ENCODE data around the gene ATP7B.
"Not testable (repeated sequence)": the region's sequence is repeated elsewhere in the genome, so short reads cannot be mapped to it uniquely, and the experiment has no call there.

ATP7B gene

GRCh38 chr13:52010890-52011631, at the start of gene ATP7B:
TSS of gene ATP7B (minus strand) at chr13:52011450. CDS start at chr13:52011337, 113 bp downstream.
- DNase-seq (ENCODE audit: low read depth in 2 of 2) = no peak

- DNase-seq (ENCODE audit: low read depth in 2 of 2) = no peak
These were observed 42.2 kb upstream of the ATP7B start for GRCh38 chr13:52053460-52053859.

- no peak for DNase-seq (ENCODE audit: low read depth in 2 of 2)
These were observed 40.1 kb upstream of the ATP7B start for GRCh38 chr13:52051400-52051799.

- DNase-seq (ENCODE audit: low read depth in 2 of 2) = no peak
These were observed 37.3 kb upstream of the ATP7B start for GRCh38 chr13:52048516-52048915.

GRCh38 chr13:52047463-52047862, 36.2 kb upstream of the ATP7B start:
- no peak for DNase-seq (ENCODE audit: low read depth in 2 of 2)

GRCh38 chr13:52043675-52044074, 32.4 kb upstream of the ATP7B start:
- DNase-seq (ENCODE audit: low read depth in 2 of 2) = no peak

GRCh38 chr13:52036037-52036436, 24.8 kb upstream of the ATP7B start:
- no peak for DNase-seq (ENCODE audit: low read depth in 2 of 2)

GRCh38 chr13:52034616-52035226, 23.5 kb upstream of the ATP7B start:
- DNase-seq (ENCODE audit: low read depth in 2 of 2) = no peak

GRCh38 chr13:52033039-52033438, 21.8 kb upstream of the ATP7B start:
- DNase-seq (ENCODE audit: low read depth in 2 of 2) = no peak

- DNase-seq (ENCODE audit: low read depth in 2 of 2) = not testable (repeated sequence)
These were observed 19.2 kb upstream of the ATP7B start for GRCh38 chr13:52030401-52030800.

GRCh38 chr13:52029569-52029968, 18.3 kb upstream of the ATP7B start:
- no peak for DNase-seq (ENCODE audit: low read depth in 2 of 2)

GRCh38 chr13:52027832-52028231, 16.6 kb upstream of the ATP7B start:
- DNase-seq (ENCODE audit: low read depth in 2 of 2) = no peak

GRCh38 chr13:52026246-52026626, 15.0 kb upstream of the ATP7B start:
- DNase-seq (ENCODE audit: low read depth in 2 of 2) = no peak

GRCh38 chr13:52025475-52026245, 14.4 kb upstream of the ATP7B start:
- no peak for DNase-seq (ENCODE audit: low read depth in 2 of 2)

- no peak for DNase-seq (ENCODE audit: low read depth in 2 of 2)
These were observed 13.2 kb upstream of the ATP7B start, which contains the start of gene UTP14C for GRCh38 chr13:52024481-52024880. TSS of gene UTP14C (plus strand) at chr13:52024691. CDS start at chr13:52028805, 4,114 bp downstream.

GRCh38 chr13:52022356-52022755, 11.1 kb upstream of the ATP7B start:
- DNase-seq (ENCODE audit: low read depth in 2 of 2) = no peak

GRCh38 chr13:52020191-52020590, 8.9 kb upstream of the ATP7B start:
- no peak for DNase-seq (ENCODE audit: low read depth in 2 of 2)

GRCh38 chr13:52016296-52016695, 5.0 kb upstream of the ATP7B start:
- DNase-seq (ENCODE audit: low read depth in 2 of 2) = no peak

GRCh38 chr13:52012512-52012836, 1.2 kb upstream of the ATP7B start:
- DNase-seq (ENCODE audit: low read depth in 2 of 2) = no peak

- peak; percentile 94 to 95 for DNase-seq (ENCODE audit: low read depth in 2 of 2)
These were observed 622 bp upstream of the ATP7B start, which contains the start of gene ALG11 for GRCh38 chr13:52011632-52012511. TSS of gene ALG11 (plus strand) at chr13:52012398. CDS start at chr13:52012419, 21 bp downstream.

GRCh38 chr13:52009946-52010345, 1.3 kb downstream of the ATP7B start:
- DNase-seq (ENCODE audit: low read depth in 2 of 2) = no peak

Data from fibroblast of skin of left biceps (primary cell).